Retinal pigment epithelial cell (primary cell): ENCODE results near the gene ID3.

ENCODE experiments used
- DNase-seq: peaks from one replicate; pipeline ENCODE4 v3.0.0-alpha.2; 2010; ENCODE audit warnings: low read depth
- H3K4me3 ChIP-seq: 2 replicates; pipeline ENCODE4 v1.5.1; 2011; ENCODE audit warnings: mild to moderate bottlenecking, low read length, control low read depth, moderate library complexity
- CTCF ChIP-seq: conservative IDR thresholded peaks from 2 replicates; pipeline ENCODE4 v1.5.1; 2011; ENCODE audit warnings: low read depth, low read length, control low read depth, inconsistent platforms

The ID3 gene

GRCh38 chr1:23576338-23577055 lies 17.2 kb upstream of the ID3 start:
- DNase-seq: no peak
- H3K4me3 ChIP-seq: no peak overlapping the region
- TF ChIP-seq CTCF: no peak

- DNase-seq: no peak
- H3K4me3 ChIP-seq: no peak overlapping the region
- TF ChIP-seq CTCF: no peak
Observed at GRCh38 chr1:23575226-23575810, 16.0 kb upstream of the ID3 start.

GRCh38 chr1:23574265-23574754 lies 15.0 kb upstream of the ID3 start:
- no peak overlapping the region for H3K4me3 ChIP-seq
- DNase-seq: no peak
- TF ChIP-seq CTCF: no peak

- DNase-seq: no peak
- H3K4me3 ChIP-seq: no peak overlapping the region
- no peak for TF ChIP-seq CTCF
Observed at GRCh38 chr1:23573574-23574182, 14.4 kb upstream of the ID3 start.

- no peak for TF ChIP-seq CTCF
- H3K4me3 ChIP-seq: no peak overlapping the region
- no peak for DNase-seq
Observed at GRCh38 chr1:23571465-23571864, 12.2 kb upstream of the ID3 start.

GRCh38 chr1:23570001-23570691 lies 10.8 kb upstream of the ID3 start:
- H3K4me3 ChIP-seq: no peak overlapping the region
- no peak for DNase-seq
- TF ChIP-seq CTCF: no peak
